Stimulated activated CD8-positive, alpha-beta memory T cell treated with anti-CD3 and anti-CD28 coated beads, Interleukin-15, amount 100 ng/mL, for 1 hour (primary cell): ENCODE data around the gene ANKRD12.
"Not testable (repeated sequence)": the region's sequence is repeated elsewhere in the genome, so short reads cannot be mapped to it uniquely, and the experiment has no call there.

Source experiments
- DNase-seq: peaks from one replicate; pipeline ENCODE4 v3.0.0-alpha.2; 2020; ENCODE audit warnings: low read depth

Gene ANKRD12

DNA sequence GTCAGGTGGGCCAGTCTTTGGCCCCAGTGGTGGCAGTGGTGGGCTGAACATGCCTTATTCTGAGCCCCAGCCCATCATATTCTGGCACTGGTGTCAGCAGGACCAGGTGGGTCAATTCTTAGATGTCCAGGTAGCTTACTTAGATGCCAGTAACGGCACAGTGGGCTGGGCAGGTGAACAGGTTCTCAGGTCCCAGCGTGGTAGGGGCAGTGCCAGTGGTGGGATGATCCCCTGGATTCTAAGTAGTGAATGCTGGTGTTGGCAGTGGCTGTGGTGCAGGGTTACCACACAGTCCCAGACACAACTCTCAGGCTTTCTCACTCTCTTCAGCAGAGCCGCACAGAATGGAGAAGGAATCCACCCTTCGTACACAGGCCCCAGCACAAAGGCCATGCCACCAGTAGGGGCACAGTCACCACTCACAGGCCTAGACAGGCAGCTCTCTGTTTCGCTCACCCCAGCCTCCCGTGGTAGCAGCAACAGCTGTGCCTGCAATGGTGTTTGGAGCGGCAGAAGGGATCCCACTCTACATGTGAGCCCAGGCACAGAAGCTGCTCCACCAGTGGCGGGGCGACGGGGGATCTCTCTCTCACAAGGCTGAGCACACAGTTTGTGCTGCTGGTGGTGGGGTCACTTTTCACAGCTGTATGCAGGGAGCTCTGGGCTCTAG is 97.3 kb downstream of the ANKRD12 start:
- DNase-seq: no peak

GRCh38 chr18:9234528-9234927 is 97.9 kb downstream of the ANKRD12 start:
- DNase-seq: no peak

- no peak for DNase-seq
Observed at GRCh38 chr18:9237981-9238380, 101.4 kb downstream of the ANKRD12 start.

- no peak for DNase-seq
Observed at GRCh38 chr18:9239720-9240119, 103.1 kb downstream of the ANKRD12 start.

- no peak for DNase-seq
Observed at GRCh38 chr18:9240270-9240669, 103.7 kb downstream of the ANKRD12 start.

DNA sequence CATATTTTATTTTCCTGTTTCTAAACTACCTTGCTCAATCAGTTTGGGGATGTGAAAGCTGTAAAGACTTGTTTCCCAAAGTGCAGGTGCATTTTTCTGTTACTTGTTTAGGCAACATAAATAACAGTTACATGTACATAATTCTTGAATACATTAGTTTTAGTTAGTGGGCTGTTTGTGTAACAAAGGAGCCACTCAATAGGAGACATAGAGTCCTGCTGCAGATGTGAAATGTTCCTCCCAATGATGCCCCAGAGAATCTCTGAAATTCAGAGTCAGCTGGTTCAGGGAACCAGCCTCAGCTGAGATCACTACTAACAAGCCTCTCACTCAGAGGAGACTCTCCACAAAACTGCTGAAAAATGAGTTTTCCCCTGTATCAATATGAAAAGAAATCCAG is 106.4 kb downstream of the ANKRD12 start:
- DNase-seq: no peak

- DNase-seq: no peak
Observed at GRCh38 chr18:9244376-9244775, 107.8 kb downstream of the ANKRD12 start.

- no peak for DNase-seq
Observed at GRCh38 chr18:9248661-9249060, 112.1 kb downstream of the ANKRD12 start.

DNA sequence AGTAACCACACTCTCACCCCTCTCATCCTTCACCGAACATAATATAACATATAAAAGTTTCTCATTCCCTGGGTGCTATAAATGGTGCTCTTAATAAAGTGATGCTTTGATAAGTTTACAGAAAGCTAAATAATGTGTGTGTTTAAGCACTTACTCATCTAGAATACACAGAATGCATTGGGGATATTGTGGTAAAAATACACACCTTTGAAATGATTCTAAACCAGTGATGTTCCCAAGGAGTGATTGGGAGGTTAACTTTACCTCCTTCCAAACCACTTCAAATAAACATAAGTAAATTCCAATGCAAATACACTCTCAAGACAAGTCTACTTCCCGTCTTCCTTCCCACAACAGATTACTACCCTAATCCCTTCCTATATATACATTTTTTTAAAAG is 112.7 kb downstream of the ANKRD12 start:
- DNase-seq: no peak

- DNase-seq: no peak
Observed at GRCh38 chr18:9259173-9259572, 122.6 kb downstream of the ANKRD12 start.

DNA sequence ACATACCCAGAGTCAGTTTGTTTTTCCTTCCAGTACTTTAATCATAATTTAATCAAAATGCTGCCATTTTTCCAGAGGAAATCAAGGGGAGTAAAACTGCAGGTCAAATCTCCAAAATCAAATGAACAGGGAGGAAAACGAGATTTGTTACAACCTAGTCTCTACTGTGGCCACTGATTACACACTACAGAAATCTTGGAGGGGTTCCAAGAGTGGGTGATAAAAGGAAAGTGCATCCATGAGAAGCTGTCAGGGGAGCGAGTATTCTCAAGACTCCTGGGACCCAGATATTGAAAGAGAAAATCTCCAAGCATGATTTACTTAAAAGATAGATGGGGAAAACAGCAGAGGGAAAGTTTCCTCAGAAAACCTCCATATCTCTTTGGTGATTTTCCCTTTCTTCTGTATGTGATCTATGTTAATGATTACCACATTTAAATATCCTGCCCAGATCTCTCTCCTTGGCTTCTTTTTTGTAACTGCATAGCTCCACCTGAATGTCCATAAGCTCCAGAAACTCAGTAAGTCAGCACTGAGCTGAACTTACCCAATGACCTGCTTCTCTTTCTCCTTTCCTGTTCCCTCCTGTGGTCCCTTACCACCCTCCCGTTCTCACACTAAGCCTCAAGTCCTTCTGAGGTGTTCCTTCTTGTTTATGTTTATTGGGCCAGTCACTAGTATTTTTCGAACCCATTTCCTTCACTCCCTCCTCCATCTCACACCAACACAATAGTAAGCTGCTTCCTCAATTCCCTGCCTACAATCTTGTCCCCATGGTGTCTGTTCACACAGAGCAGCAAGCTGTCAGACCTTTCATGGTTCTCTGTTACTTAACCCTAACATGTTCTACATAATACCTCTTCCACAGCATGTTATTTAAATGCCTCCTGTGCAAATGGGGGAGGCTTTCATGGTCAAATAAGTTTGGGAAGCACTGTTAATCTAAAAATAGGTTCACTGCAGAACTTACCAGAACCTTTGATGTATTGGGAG is 124.1 kb downstream of the ANKRD12 start:
- no peak for DNase-seq

DNA sequence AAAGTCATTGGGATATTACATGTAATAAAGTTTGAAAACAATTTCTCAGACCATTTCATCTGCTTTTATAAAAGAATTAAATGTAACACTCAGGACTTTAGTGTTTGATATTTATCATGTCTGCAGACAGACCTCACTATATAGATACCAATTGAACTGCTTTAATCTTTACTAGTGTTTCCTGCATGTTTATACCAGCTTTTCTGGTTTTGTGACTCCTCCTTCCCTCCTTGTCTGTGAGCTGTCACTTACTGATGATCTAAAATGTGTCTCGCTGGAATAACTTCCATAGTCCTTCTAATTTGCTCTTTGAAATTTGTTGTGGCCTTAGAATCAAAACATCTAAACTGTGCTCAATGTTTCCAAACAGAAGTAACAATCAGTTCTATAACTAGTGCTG is 126.7 kb downstream of the ANKRD12 start:
- no peak for DNase-seq

GRCh38 chr18:9264797-9265196 is 128.2 kb downstream of the ANKRD12 start:
- DNase-seq: not testable (repeated sequence)

GRCh38 chr18:9273221-9273620 is 136.6 kb downstream of the ANKRD12 start:
- no peak for DNase-seq

DNA sequence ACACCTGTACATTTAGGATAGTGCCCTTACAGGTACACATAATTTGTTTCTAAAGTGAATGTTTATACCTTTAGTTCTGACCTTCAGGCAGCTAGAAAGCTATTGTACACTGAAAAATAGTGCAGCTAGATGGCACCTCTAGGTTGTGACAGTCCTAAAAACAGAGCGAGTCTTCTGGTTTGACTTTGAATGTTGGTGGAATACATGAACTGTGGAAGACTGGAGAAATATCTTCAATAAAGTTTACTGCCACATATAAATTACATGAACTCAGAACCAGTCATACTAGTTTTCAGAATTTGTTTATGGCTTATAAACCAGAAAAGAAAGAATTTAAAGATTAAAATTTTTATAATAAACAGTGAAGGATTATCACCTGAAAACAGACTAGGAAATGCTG is 139.3 kb downstream of the ANKRD12 start:
- DNase-seq: no peak

DNA sequence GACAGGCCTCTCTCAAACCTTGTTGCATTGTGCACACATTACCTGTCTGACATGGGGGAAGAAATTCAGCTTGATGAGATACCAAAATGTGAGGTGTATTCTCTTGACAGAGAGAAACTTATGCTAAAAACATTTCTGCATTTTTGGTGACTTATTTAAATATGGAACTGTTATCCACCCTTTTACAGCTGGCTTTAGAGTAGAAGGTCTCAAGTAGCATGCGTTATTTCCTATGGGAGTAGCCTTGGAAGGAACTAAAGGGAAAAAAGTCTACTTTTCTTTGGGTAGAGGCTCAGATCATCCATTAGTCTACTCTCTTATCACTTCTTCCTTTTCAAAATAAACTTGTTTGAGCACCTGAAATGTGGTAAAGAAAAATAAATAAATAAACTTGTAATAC is 141.4 kb downstream of the ANKRD12 start:
- no peak for DNase-seq

GRCh38 chr18:9280849-9281248 is 144.3 kb downstream of the ANKRD12 start:
- no peak for DNase-seq

- DNase-seq: no peak
Observed at GRCh38 chr18:9281780-9282179, 145.2 kb downstream of the ANKRD12 start.

- no peak for DNase-seq
Observed at GRCh38 chr18:9283791-9284190, 147.2 kb downstream of the ANKRD12 start.

GRCh38 chr18:9285604-9286003 is 149.0 kb downstream of the ANKRD12 start:
- no peak for DNase-seq

GRCh38 chr18:9287036-9287435 is 150.5 kb downstream of the ANKRD12 start:
- DNase-seq: no peak

DNA sequence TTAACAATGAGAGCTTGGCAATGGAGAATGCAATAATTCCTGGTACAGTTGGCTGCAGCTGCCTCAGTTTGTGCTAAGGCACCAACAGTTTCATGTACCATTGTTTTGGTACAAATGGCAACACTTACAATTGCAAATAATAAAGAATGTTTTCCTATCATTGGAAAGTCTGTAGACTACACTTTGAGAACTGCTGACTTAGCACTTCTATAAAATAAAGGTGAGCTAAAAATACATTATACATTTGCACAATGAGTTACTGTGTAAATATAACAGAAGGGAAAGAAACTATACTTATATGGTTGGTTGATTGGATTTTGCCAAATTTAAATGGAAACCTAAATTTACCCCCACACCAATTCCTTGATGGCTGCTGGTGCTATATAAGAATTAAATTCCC is 153.1 kb downstream of the ANKRD12 start:
- DNase-seq: no peak

DNA sequence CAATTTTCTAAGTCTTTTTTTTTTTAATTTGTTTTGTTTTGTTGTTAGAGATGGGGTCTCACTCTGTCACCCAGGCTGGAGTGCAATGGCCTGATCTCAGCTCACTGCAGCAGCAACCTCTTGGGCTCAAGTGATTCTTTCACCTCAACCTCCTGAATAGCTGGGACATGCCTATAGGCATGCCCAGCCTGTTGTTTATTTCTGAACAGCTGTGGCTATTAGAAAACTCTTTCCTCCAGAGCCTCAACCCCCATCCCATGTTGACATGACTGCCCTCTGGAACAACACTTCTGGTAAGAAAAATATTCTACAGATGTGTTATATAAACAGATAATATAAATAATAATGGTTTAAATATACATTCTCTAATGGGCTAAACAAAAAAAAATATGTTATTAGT is 153.6 kb downstream of the ANKRD12 start:
- DNase-seq: no peak
